GM23338 (cell line): ENCODE results near the gene FGF2. TPM values are rescaled to one million over a fixed set of nuclear protein-coding genes. Genes with fewer than 3 reads are reported as not detected.
A peak's percentile ranks its signal among the peaks of the same experiment; 100 is the strongest.
"Not testable (repeated sequence)": the region's sequence is repeated elsewhere in the genome, so short reads cannot be mapped to it uniquely, and the experiment has no call there.

Experiments used
- ATAC-seq: fragments of 200-7000 bp; cut with Tn5 transposase; 3 replicates; pipeline ENCODE4 v1.9.1; 2020
- DNase-seq: peaks from one replicate; pipeline ENCODE4 v3.0.0-alpha.2; 2015; ENCODE audit warnings: low spot score
- H2AFZ ChIP-seq: fragments of 200-600 bp; sonication (generic); 2 replicates; pipeline ENCODE4 v1.8.0; 2016; ENCODE audit warnings: antibody characterized with exemption, mild to moderate bottlenecking, moderate library complexity
- H3F3A ChIP-seq: fragments of 200-600 bp; sonication (generic); replicated peaks from 2 replicates; pipeline ENCODE4 v1.8.0; 2017; ENCODE audit warnings: antibody characterized with exemption, mixed run types, low read depth
- H3K27ac ChIP-seq: fragments of 200-600 bp; sonication (generic); 2 replicates; pipeline ENCODE4 v1.6.1; 2016; ENCODE audit warnings: low read depth
- H3K27me3 ChIP-seq: fragments of 200-600 bp; sonication (generic); 2 replicates; pipeline ENCODE4 v1.8.0; 2016; ENCODE audit warnings: mild to moderate bottlenecking, mixed run types, moderate library complexity; ENCODE audit not compliant: insufficient read depth
- H3K36me3 ChIP-seq: fragments of 200-600 bp; sonication (generic); 2 replicates; pipeline ENCODE4 v1.8.0; 2016; ENCODE audit warnings: mild to moderate bottlenecking; ENCODE audit not compliant: insufficient read depth
- H3K4me1 ChIP-seq: fragments of 200-600 bp; sonication (generic); 2 replicates; pipeline ENCODE4 v1.8.0; 2016; ENCODE audit warnings: mild to moderate bottlenecking, moderate library complexity; ENCODE audit not compliant: insufficient read depth
- H3K4me2 ChIP-seq: fragments of 200-600 bp; sonication (generic); 2 replicates; pipeline ENCODE4 v1.7.1; 2017; ENCODE audit warnings: mixed run types
- H3K4me3 ChIP-seq: fragments of 200-600 bp; sonication (generic); 2 replicates; pipeline ENCODE4 v1.6.1; 2016; ENCODE audit warnings: mixed run types
- H3K79me2 ChIP-seq: fragments of 200-600 bp; sonication (generic); replicated peaks from 2 replicates; pipeline ENCODE4 v1.8.0; 2017; ENCODE audit warnings: mild to moderate bottlenecking; ENCODE audit not compliant: insufficient read depth
- H3K9me2 ChIP-seq: fragments of 200-600 bp; sonication (generic); 2 replicates; pipeline ENCODE4 v1.8.0; 2017; ENCODE audit not compliant: insufficient read depth
- H4K20me1 ChIP-seq: fragments of 200-600 bp; sonication (generic); replicated peaks from 2 replicates; pipeline ENCODE4 v1.8.0; 2017; ENCODE audit warnings: mild to moderate bottlenecking; ENCODE audit not compliant: insufficient read depth
- H3K27ac Mint-ChIP-seq: 2 replicates; pipeline ENCODE4 v1.8.0; 2020; ENCODE audit warnings: inconsistent platforms, mild to moderate bottlenecking, moderate library complexity, mixed read lengths
- H3K27me3 Mint-ChIP-seq: 3 replicates; pipeline ENCODE4 v1.8.0; 2022; ENCODE audit warnings: low read depth, mild to moderate bottlenecking, moderate library complexity, mixed read lengths, inconsistent platforms; ENCODE audit not compliant: insufficient read depth, poor library complexity
- H3K36me3 Mint-ChIP-seq: 3 replicates; pipeline ENCODE4 v1.8.0; 2021; ENCODE audit warnings: low read depth, mild to moderate bottlenecking, inconsistent platforms, moderate library complexity, mixed read lengths
- H3K4me1 Mint-ChIP-seq: 3 replicates; pipeline ENCODE4 v1.8.0; 2020; ENCODE audit warnings: mild to moderate bottlenecking, inconsistent platforms, mixed read lengths
- H3K4me3 Mint-ChIP-seq: 3 replicates; pipeline ENCODE4 v1.8.0; 2021; ENCODE audit warnings: moderate library complexity, mild to moderate bottlenecking, inconsistent platforms, mixed read lengths
- H3K9me3 Mint-ChIP-seq: 3 replicates; pipeline ENCODE4 v1.8.0; 2020; ENCODE audit warnings: moderate library complexity, mild to moderate bottlenecking, inconsistent platforms, mixed read lengths
- CTCF ChIP-seq, 2 experiments: fragments of 200-600 bp in 1 of 2; sonication (generic) in 1 of 2; conservative IDR thresholded peaks; 2 replicates each; pipeline versions ENCODE4 v1.5.1 to v1.6.1; 2016 to 2017; ENCODE audit warnings: antibody characterized with exemption in 2 of 2, low read depth in 2 of 2, mild to moderate bottlenecking in 2 of 2, moderate library complexity in 1 of 2
- ETS1 ChIP-seq: IDR thresholded peaks from 2 replicates; pipeline ENCODE4 v1.6.1; 2016; ENCODE audit warnings: antibody characterized with exemption
- JUNB ChIP-seq: IDR thresholded peaks from one replicate; pipeline ENCODE4 v1.6.1; 2016; ENCODE audit warnings: antibody characterized with exemption; ENCODE audit not compliant: unreplicated experiment
- NANOG ChIP-seq: IDR thresholded peaks from 2 replicates; pipeline ENCODE4 v1.6.1; 2016; ENCODE audit warnings: antibody characterized with exemption, borderline replicate concordance
- POLR2AphosphoS5 ChIP-seq: IDR thresholded peaks from 2 replicates; pipeline ENCODE4 v1.6.1; 2016; ENCODE audit warnings: antibody characterized with exemption, low read depth
- REST ChIP-seq: IDR thresholded peaks from one replicate; pipeline ENCODE4 v1.6.1; 2018; ENCODE audit warnings: antibody characterized with exemption; ENCODE audit not compliant: unreplicated experiment
- STAT1 ChIP-seq: IDR thresholded peaks from one replicate; pipeline ENCODE4 v1.6.1; 2016; ENCODE audit warnings: antibody characterized with exemption; ENCODE audit not compliant: unreplicated experiment
- ZNF114 ChIP-seq: fragments of 250-450 bp; sonication (Bioruptor Pico); IDR thresholded peaks from 2 replicates; pipeline ENCODE4 v1.5.0; 2020; ENCODE audit warnings: mild to moderate bottlenecking, moderate library complexity
- ZNF331 ChIP-seq: fragments of 250-450 bp; sonication (Bioruptor Pico); IDR thresholded peaks from 2 replicates; pipeline ENCODE4 v1.5.0; 2020; ENCODE audit warnings: low read depth, mild to moderate bottlenecking, moderate library complexity
- polyA plus RNA-seq: library from polyadenylated mRNA; unstranded; fragments of >200 nt; fragmentation: Nextera tagmentation; extraction: Ambion mirVana; gene quantifications from 2 replicates; pipeline ENCODE4 v1.2.1, GENCODE V29; 2016
- total RNA-seq: library from RNA; depleted of rRNA; stranded (reverse); fragments of >200 nt; shearing (Covaris generic); gene quantifications from 2 replicates; pipeline ENCODE4 v1.2.3, GENCODE V29; 2014

The FGF2 gene
- total and polyA plus RNA-seq, 2 experiments from 2014 or later = 28.3 to 84.4 TPM

GRCh38 chr4:122842984-122843531 is 16.4 kb downstream of the FGF2 start:
- H3K4me1 Mint-ChIP-seq = peaks cover 73% of the 10 kb centered on the region
- no peak overlapping the region for H3K27ac Mint-ChIP-seq
- peaks cover 52% of the 10 kb centered on the region for H4K20me1 ChIP-seq
- peaks cover 16% of the 10 kb centered on the region for H3K36me3 ChIP-seq
- H2AFZ ChIP-seq = no peak overlapping the region
- H3K79me2 ChIP-seq = peaks cover 100% of the 10 kb centered on the region
- H3K36me3 Mint-ChIP-seq = peaks cover 82% of the 10 kb centered on the region
- H3F3A ChIP-seq = peaks cover under 1% of the 10 kb centered on the region; the same call in 1 of the 2 replicates
- H3K4me2 ChIP-seq = 0 out of 2 replicates have a peak overlapping the region, but pooled peaks have one; percentile 10
- H3K27me3 Mint-ChIP-seq = peaks cover 11% of the 10 kb centered on the region
- ATAC-seq (no peak; the same call in 2 of the 3 replicates), DNase-seq (no peak)
- peaks cover 4% of the 10 kb centered on the region; the same call in 1 of the 3 replicates for H3K9me3 Mint-ChIP-seq
- no peak for TF ChIP-seq ZNF331 (CRISPR knock-in tag)
- no peak for TF ChIP-seq STAT1
- no peak; the same call in 1 of the 2 replicates for TF ChIP-seq POLR2AphosphoS5
- no peak for TF ChIP-seq REST
- TF ChIP-seq JUNB = no peak
- no peak for TF ChIP-seq CTCF (conservative IDR thresholded peaks at IDR 0.05; ENCODE audit: low read depth in 2 of 2)
- TF ChIP-seq ZNF114 (CRISPR knock-in tag) = no peak
- TF ChIP-seq NANOG = no peak
- TF ChIP-seq ETS1 = no peak
- no peak overlapping the region for H3K4me3 Mint-ChIP-seq
- H3K4me1 ChIP-seq = peaks cover 74% of the 10 kb centered on the region
- H3K4me3 ChIP-seq = no peak overlapping the region
- no peak overlapping the region for H3K27ac ChIP-seq
- H3K27me3 ChIP-seq = no peaks in the 10 kb centered on the region
- H3K9me2 ChIP-seq = peaks cover 5% of the 10 kb centered on the region

GRCh38 chr4:122844391-122844790 is 17.8 kb downstream of the FGF2 start:
- H3K36me3 Mint-ChIP-seq = peaks cover 85% of the 10 kb centered on the region
- H3K9me2 ChIP-seq, H3K4me3 Mint-ChIP-seq, H3K27ac Mint-ChIP-seq, DNase-seq, H3K36me3 ChIP-seq, H3K9me3 Mint-ChIP-seq, H3K27me3 ChIP-seq, H2AFZ ChIP-seq, H3K4me3 ChIP-seq, ATAC-seq, H3F3A ChIP-seq: not testable (repeated sequence)
- Histone ChIP-seq H3K4me1 (peaks cover 74% of the 10 kb centered on the region), H3K4me2 (peak overlapping the region; percentile 58), H4K20me1 (peaks cover 47% of the 10 kb centered on the region), H3K27ac (peak overlapping the region; percentile 42; the same call in 1 of the 2 replicates), H3K79me2 (peaks cover 100% of the 10 kb centered on the region)
- H3K4me1 Mint-ChIP-seq = peaks cover 74% of the 10 kb centered on the region
- peaks cover 11% of the 10 kb centered on the region for H3K27me3 Mint-ChIP-seq
